CD4-positive, alpha-beta T cell treated with Interleukin-6 at 100 ng/mL for 8 hours (primary cell): ENCODE results near the gene SPSB2.

Source experiments
- DNase-seq: peaks from one replicate; pipeline ENCODE4 v3.0.0-alpha.2; 2020; ENCODE audit warnings: mixed read lengths, low spot score

Gene SPSB2

GRCh38 chr12:6830999-6831398 is 42.1 kb downstream of the SPSB2 start:
- no peak for DNase-seq

GRCh38 chr12:6830286-6830890 is 42.7 kb downstream of the SPSB2 start:
- DNase-seq: no peak

- no peak for DNase-seq
Measured at GRCh38 chr12:6829536-6830220, 43.4 kb downstream of the SPSB2 start.

- no peak for DNase-seq
Measured at GRCh38 chr12:6828781-6829535, 44.1 kb downstream of the SPSB2 start.

- DNase-seq: no peak
Measured at GRCh38 chr12:6827982-6828780, 44.9 kb downstream of the SPSB2 start, which contains the start of gene P3H3. TSS of gene P3H3 (plus strand) at chr12:6828407. CDS start at chr12:6828441, 34 bp downstream.

GRCh38 chr12:6827437-6827911 is 45.6 kb downstream of the SPSB2 start:
- no peak for DNase-seq

GRCh38 chr12:6826734-6827436 is 46.2 kb downstream of the SPSB2 start:
- DNase-seq: no peak

GRCh38 chr12:6826125-6826733 is 46.9 kb downstream of the SPSB2 start:
- no peak for DNase-seq

GRCh38 chr12:6825398-6826124 is 47.5 kb downstream of the SPSB2 start:
- DNase-seq: peak; percentile 79

GRCh38 chr12:6824901-6825381 is 48.2 kb downstream of the SPSB2 start:
- DNase-seq: no peak

GRCh38 chr12:6824085-6824775 is 48.9 kb downstream of the SPSB2 start:
- no peak for DNase-seq

- DNase-seq: no peak
Measured at GRCh38 chr12:6823182-6824084, 49.7 kb downstream of the SPSB2 start.

GRCh38 chr12:6822426-6823135 is 50.5 kb downstream of the SPSB2 start:
- no peak for DNase-seq

GRCh38 chr12:6821591-6822425 is 51.3 kb downstream of the SPSB2 start, which contains the start of gene GPR162:
TSS of gene GPR162 (plus strand) at chr12:6821821. CDS start at chr12:6823899, 2,078 bp downstream.
- DNase-seq: no peak
